Activated CD4-positive, alpha-beta memory T cell treated with anti-CD3 and anti-CD28 coated beads, Interleukin-2, amount 10 ng/mL, durations not matched to agents 7 days and 5 days (primary cell): ENCODE measurements around the gene PPP2R3B. TPM values are rescaled to one million over a fixed set of nuclear protein-coding genes. Genes with fewer than 3 reads are reported as not detected.
"Not testable (repeated sequence)": the region's sequence is repeated elsewhere in the genome, so short reads cannot be mapped to it uniquely, and the experiment has no call there.

Experiments used
- CTCF ChIA-PET: fragments of 350-600 bp; sonication (Branson Sonifier 250); formaldehyde crosslinking; loops from one replicate; lab custom pipeline; 2021; ENCODE audit warnings: antibody characterized with exemption, inconsistent platforms; lab: Charles Lee
- POLR2A ChIA-PET: fragments of 350-600 bp; sonication (Branson Sonifier 250); formaldehyde crosslinking; loops from one replicate; lab custom pipeline; 2021; ENCODE audit warnings: antibody characterized with exemption; lab: Charles Lee
- DNase-seq: peaks from one replicate; pipeline ENCODE4 v3.0.0-alpha.2; 2020
- H3K27ac Mint-ChIP-seq: one replicate; pipeline ENCODE4 v1.8.0; 2021; ENCODE audit warnings: mild to moderate bottlenecking, mixed read lengths
- H3K27me3 Mint-ChIP-seq: one replicate; pipeline ENCODE4 v1.8.0; 2021; ENCODE audit warnings: mixed read lengths
- H3K36me3 Mint-ChIP-seq: one replicate; pipeline ENCODE4 v1.8.0; 2021; ENCODE audit warnings: low read depth, mixed read lengths
- H3K4me1 Mint-ChIP-seq: one replicate; pipeline ENCODE4 v1.8.0; 2021; ENCODE audit warnings: mixed read lengths
- H3K4me3 Mint-ChIP-seq: one replicate; pipeline ENCODE4 v1.8.0; 2021; ENCODE audit warnings: mild to moderate bottlenecking, mixed read lengths
- H3K9me3 Mint-ChIP-seq: one replicate; pipeline ENCODE4 v1.8.0; 2021; ENCODE audit warnings: mixed read lengths
- total RNA-seq, 2 experiments: library from RNA; stranded (reverse); gene quantifications; one replicate each; pipeline ENCODE4 v1.2.3, GENCODE V29; 2021

Gene PPP2R3B
- total RNA-seq, 2 experiments from 2014 or later: 26.1 to 26.3 TPM

DNA sequence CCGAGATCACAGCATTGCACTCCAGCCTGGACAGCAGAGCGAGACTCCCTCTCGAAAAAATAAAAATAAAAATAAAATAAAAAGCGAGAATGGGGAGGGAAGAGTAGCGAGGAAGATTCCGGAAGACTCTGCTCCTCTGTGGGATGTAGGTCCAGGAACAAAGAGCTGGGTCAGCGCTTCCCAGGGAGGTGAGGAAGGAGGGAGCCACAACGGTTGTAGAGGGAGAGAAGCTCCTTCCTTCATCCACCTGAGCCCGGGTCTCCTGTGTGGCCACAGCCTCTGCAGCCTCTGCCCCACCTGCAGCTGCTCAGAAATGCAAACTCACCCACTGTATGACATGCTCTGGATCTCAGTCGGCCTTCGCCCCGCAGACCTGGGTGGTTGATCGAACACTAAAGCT lies 3.8 kb upstream of the PPP2R3B start:
- ChIA-PET POLR2A (no interaction called here), CTCF (no interaction called here)
- DNase-seq: no peak
- Mint-ChIP-seq H3K27me3 (no peaks in the 10 kb centered on the region), H3K9me3 (no peaks in the 10 kb centered on the region), H3K36me3 (peaks cover 6% of the 10 kb centered on the region), H3K4me3 (no peak overlapping the region), H3K27ac (no peak overlapping the region), H3K4me1 (peaks cover 12% of the 10 kb centered on the region)

DNA sequence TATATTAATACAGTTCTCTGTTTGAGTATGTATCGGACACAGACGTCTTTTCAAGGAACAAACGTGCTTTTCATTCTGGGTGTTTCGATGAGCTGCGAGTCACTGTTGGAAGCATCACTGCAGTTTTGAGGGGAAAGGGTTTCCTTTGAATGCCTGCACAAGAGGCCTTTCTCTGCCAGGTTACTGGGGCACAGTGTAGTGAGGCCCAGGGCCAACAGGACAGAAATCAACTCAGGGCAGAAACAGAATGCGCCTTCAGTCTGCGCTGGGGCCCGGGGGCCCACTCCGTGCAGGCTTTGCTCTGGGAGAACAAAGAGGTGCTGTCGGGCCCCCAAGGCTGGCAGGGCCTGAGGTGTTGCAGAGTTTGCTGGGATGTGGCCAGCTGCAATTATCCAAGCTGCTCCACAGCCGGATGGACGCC lies 2.3 kb upstream of the PPP2R3B start:
- H3K4me1 Mint-ChIP-seq: peaks cover 13% of the 10 kb centered on the region
- H3K27me3 Mint-ChIP-seq: no peaks in the 10 kb centered on the region
- ChIA-PET CTCF (no interaction called here), POLR2A (no interaction called here)
- peaks cover 6% of the 10 kb centered on the region for H3K36me3 Mint-ChIP-seq
- DNase-seq: no peak
- H3K9me3 Mint-ChIP-seq: no peaks in the 10 kb centered on the region
- H3K27ac Mint-ChIP-seq: no peak overlapping the region
- H3K4me3 Mint-ChIP-seq: peak overlapping the region; percentile 32

DNA sequence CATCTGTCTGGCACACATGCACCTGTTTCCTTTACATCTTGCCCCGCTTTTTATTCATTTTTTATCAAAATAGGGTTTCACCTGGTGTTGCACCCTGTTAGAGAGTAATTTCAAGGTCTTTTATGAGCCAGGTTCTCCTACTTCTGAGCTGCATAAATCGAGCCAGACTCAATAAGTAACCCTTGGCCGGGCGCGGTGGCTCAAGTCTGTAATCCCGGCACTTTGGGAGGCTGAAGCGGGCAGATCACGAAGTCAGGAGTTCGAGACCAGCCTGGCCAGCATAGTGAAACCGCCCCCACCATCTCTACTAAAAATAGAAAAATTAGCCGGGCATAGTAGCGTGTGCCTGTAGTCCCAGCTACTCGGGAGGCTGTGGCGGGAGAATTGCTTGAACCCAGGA lies 1.0 kb upstream of the PPP2R3B start:
- CTCF ChIA-PET: no interaction called here
- peak overlapping the region; percentile 93 for H3K27ac Mint-ChIP-seq
- peaks cover 6% of the 10 kb centered on the region for H3K36me3 Mint-ChIP-seq
- peaks cover 13% of the 10 kb centered on the region for H3K4me1 Mint-ChIP-seq
- H3K27me3 Mint-ChIP-seq: no peaks in the 10 kb centered on the region
- no peaks in the 10 kb centered on the region for H3K9me3 Mint-ChIP-seq
- POLR2A ChIA-PET: no interaction called here
- no peak for DNase-seq
- peak overlapping the region; percentile 83 for H3K4me3 Mint-ChIP-seq

DNA sequence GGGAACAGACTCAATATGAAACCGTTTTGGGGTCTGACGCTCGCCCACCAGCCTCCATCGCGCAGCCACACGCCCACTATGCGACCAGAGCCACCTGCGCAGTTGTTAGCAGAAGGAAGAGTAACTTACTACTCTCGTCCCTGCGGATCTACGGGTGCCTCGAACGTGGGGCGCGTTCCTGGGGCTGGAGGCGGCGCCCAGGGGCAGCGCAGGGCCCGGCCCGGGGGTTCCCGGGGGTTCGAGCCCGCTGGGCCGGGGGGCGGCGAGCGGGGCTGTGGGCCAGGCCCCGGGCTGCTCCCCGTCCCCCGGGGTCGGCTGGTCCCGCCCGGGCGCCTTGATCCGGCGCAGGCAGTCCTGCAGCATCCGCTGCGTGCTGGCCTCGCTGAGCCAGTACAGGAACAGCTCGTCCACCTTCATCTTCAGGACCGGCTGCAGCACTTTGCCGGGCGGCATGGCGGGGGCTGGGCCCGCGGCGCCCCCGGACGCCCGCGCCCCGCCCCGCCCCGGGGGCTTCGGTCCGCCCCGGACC lies 404 bp downstream of the PPP2R3B start:
- CTCF ChIA-PET: no interaction called here
- no peaks in the 10 kb centered on the region for H3K27me3 Mint-ChIP-seq
- POLR2A ChIA-PET: no interaction called here
- H3K27ac Mint-ChIP-seq: no peak overlapping the region
- DNase-seq: peak; percentile 32
- no peaks in the 10 kb centered on the region for H3K9me3 Mint-ChIP-seq
- H3K36me3 Mint-ChIP-seq: peaks cover 6% of the 10 kb centered on the region
- H3K4me1 Mint-ChIP-seq: peaks cover 13% of the 10 kb centered on the region
- peak overlapping the region; percentile 61 for H3K4me3 Mint-ChIP-seq

- H3K27me3 Mint-ChIP-seq, H3K9me3 Mint-ChIP-seq, H3K36me3 Mint-ChIP-seq, POLR2A ChIA-PET, CTCF ChIA-PET, DNase-seq, H3K27ac Mint-ChIP-seq: not testable (repeated sequence)
- Mint-ChIP-seq H3K4me1 (peaks cover 13% of the 10 kb centered on the region), H3K4me3 (peak overlapping the region; percentile 61)
Observed at GRCh38 chrX:385736-386135, 971 bp downstream of the PPP2R3B start.

DNA sequence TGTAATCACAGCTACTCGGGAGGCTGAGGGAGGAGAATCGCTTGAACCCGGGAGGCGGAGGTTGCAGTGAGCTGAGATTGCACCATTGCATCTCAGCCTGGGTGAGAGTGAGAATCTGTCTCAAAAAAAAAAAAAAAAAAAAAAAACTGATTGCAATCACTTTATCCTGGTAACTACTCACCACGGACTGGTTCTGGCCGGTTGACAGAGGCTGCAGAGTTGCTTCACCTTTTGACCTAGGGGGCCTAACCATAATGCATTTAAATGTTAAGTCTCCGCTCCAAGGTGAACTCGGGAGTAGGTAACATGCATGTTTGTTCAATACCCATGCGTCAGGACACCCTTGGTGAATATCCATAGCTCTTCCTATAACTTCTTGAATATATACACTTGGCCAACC lies 1.8 kb downstream of the PPP2R3B start:
- CTCF ChIA-PET: no interaction called here
- POLR2A ChIA-PET: no interaction called here
- Mint-ChIP-seq H3K9me3 (no peaks in the 10 kb centered on the region), H3K36me3 (peaks cover 6% of the 10 kb centered on the region), H3K4me1 (peaks cover 13% of the 10 kb centered on the region), H3K27me3 (no peaks in the 10 kb centered on the region), H3K4me3 (no peak overlapping the region), H3K27ac (no peak overlapping the region)
- DNase-seq: no peak

DNA sequence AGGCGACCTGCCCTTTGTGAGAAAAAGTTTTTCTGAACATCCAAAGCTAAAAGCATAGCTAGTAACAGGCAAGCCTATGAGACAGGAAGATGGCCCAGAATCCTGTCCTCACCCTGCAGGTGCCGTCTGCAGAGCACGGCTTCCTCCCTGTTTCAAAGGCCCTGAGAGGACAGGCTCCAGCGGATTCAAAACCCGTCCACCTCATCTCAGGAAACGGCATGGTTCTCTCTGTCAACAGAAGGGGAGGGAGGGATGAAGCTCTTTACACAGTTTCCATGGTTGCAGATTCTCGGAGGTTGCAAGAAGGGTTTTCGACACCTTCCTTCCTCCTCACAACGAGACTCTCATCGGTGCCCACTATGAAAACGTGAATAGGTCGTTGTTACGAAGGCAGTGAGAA lies 8.3 kb downstream of the PPP2R3B start:
- DNase-seq: no peak
- no peaks in the 10 kb centered on the region for H3K36me3 Mint-ChIP-seq
- H3K27me3 Mint-ChIP-seq: peaks cover 18% of the 10 kb centered on the region
- CTCF ChIA-PET: no interaction called here
- no peaks in the 10 kb centered on the region for H3K9me3 Mint-ChIP-seq
- H3K4me1 Mint-ChIP-seq: peaks cover 20% of the 10 kb centered on the region
- no peak overlapping the region for H3K4me3 Mint-ChIP-seq
- peak overlapping the region; percentile 36 for H3K27ac Mint-ChIP-seq
- POLR2A ChIA-PET: no interaction called here

DNA sequence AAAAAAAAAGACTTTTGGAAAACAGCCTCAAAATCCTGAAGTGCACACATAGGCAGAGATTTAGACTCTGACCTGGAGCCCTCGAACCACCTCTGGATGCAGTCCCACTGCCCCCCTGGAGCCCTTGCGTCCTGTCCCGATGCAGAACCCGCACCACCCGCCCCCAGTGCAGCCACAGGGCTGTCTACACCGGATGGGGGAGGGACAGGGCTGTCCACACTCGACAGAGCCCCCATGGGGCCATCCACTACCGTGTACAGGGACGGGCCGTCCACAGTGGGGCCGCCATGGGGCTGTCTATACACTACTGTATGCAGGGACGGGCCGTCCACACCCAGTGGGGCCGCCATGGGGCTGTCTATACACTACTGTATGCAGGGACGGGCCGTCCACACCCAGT lies 10.5 kb downstream of the PPP2R3B start:
- peaks cover 27% of the 10 kb centered on the region for H3K4me1 Mint-ChIP-seq
- H3K27me3 Mint-ChIP-seq: peaks cover 36% of the 10 kb centered on the region
- DNase-seq, H3K27ac Mint-ChIP-seq, H3K9me3 Mint-ChIP-seq, CTCF ChIA-PET, H3K36me3 Mint-ChIP-seq, POLR2A ChIA-PET, H3K4me3 Mint-ChIP-seq: not testable (repeated sequence)

DNA sequence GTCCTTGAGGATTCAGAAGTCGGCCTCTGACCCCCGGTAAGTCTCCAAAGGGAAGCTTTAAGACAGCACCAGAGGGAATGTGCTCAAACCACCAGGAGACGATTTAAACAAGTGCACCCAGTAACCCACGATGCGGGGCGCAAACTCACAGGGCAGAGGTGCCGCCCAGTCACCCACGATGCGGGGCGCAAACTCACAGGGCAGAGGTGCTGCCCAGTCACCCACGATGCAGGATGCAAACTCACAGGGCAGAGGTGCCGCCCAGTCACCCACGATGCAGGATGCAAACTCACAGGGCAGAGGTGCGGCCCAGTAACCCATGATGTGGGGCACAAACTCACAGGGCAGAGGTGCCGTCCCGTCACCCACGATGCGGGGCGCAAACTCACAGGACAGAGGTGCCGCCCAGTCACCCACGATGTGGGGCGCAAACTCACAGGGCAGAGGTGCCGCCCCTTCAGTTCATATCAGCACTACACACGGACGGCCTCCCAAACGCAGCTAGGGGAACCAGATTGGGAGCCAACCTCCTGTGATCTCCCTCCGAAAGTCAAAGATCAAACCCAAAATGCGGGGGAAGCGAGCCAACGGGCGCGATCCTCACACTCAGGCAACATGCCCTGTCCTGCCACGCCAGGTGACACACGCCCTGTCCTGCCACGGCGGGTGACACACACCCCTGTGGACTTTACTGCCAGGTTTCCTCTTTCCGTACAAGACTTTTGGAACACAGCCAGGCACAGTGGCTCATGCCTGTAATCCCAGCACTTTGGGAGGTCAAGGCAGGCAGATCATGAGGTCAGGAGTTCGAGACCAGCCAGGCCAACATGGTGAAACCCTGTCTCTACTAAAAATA lies 11.3 kb downstream of the PPP2R3B start:
- ChIA-PET CTCF (no interaction called here), POLR2A (no interaction called here)
- no peak for DNase-seq
- H3K4me3 Mint-ChIP-seq: no peak overlapping the region
- H3K9me3 Mint-ChIP-seq: no peaks in the 10 kb centered on the region
- peaks cover 44% of the 10 kb centered on the region for H3K27me3 Mint-ChIP-seq
- no peaks in the 10 kb centered on the region for H3K36me3 Mint-ChIP-seq
- H3K27ac Mint-ChIP-seq: no peak overlapping the region
- peaks cover 27% of the 10 kb centered on the region for H3K4me1 Mint-ChIP-seq

DNA sequence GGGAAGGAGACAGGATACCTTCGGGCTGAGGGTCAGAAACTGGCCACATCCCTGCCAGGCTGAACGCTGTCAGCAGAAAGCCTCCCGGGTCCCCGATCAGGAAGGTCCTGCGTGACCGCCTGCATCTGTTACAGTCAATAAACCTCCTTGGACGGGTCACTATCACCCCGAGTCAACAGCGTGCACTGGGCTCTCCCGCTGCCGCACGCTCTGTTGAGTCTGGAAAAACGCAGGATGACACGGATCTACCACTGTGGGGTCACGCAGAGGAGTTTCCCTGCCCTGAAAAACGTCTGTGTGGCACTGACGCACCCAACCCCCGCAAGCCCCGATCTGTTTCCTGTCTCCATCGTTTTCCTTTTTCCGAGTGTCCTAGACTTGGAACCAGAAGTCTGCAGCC lies 12.1 kb downstream of the PPP2R3B start:
- H3K36me3 Mint-ChIP-seq: no peaks in the 10 kb centered on the region
- POLR2A ChIA-PET: no interaction called here
- no peaks in the 10 kb centered on the region for H3K9me3 Mint-ChIP-seq
- no peak overlapping the region for H3K27ac Mint-ChIP-seq
- CTCF ChIA-PET: no interaction called here
- peaks cover 44% of the 10 kb centered on the region for H3K27me3 Mint-ChIP-seq
- H3K4me1 Mint-ChIP-seq: peaks cover 27% of the 10 kb centered on the region
- no peak for DNase-seq
- peak overlapping the region; percentile 43 for H3K4me3 Mint-ChIP-seq

DNA sequence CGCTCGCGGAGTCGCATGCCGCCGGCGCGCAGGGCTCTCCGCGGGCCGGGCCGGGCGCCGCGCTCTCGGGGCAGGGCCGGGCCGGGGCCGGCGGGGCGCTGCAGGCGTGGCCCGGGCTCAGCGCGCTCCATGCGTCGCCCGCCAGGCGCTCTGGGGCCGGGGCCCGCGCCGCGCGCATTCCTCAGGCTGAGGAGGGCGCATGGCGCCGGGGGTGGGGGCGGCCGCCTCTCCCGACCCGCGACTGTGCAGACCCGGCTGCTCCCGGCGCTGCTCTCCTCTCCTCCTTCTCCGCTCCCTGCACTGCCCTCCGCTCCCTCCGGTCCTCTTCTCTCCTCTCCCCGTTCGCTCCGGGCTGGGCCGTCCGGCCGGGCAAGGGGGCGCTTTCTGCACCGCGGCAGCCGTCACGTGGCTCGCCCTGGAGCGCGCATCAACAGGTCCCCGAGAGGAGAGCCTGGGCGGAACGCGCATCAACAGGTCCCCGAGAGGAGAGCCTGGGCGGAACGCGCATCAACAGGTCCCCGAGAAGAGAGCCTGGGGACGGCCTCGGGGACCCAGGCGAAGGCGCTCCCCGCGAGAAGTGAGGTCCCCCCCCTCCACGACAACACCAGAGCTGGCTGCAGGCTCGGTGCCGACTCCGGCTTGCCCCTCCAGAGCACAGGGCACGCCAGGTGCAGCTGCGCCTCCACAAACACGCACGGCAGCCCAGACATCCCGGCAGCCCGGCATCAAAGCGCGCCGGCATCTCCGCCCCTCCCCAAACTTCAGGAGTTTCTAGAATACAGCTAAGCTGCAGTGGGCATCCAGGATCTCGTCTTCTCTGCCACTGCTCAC lies 12.9 kb downstream of the PPP2R3B start:
- no peaks in the 10 kb centered on the region for H3K9me3 Mint-ChIP-seq
- H3K36me3 Mint-ChIP-seq: no peaks in the 10 kb centered on the region
- no peak overlapping the region for H3K27ac Mint-ChIP-seq

GRCh38 chrX:372856-373640 lies 13.7 kb downstream of the PPP2R3B start:
- H3K27me3 Mint-ChIP-seq: peaks cover 44% of the 10 kb centered on the region
- POLR2A ChIA-PET: no interaction called here
- H3K4me3 Mint-ChIP-seq: peak overlapping the region; percentile 35
- H3K4me1 Mint-ChIP-seq: peaks cover 21% of the 10 kb centered on the region
- no peak for DNase-seq
- no peak overlapping the region for H3K27ac Mint-ChIP-seq
- no peaks in the 10 kb centered on the region for H3K36me3 Mint-ChIP-seq
- H3K9me3 Mint-ChIP-seq: no peaks in the 10 kb centered on the region
- CTCF ChIA-PET: no interaction called here

More for the DNA sequence above, 12.9 kb downstream of the PPP2R3B start:
- POLR2A ChIA-PET: no interaction called here
- CTCF ChIA-PET: no interaction called here
- H3K4me1 Mint-ChIP-seq: peaks cover 27% of the 10 kb centered on the region
- peaks cover 44% of the 10 kb centered on the region for H3K27me3 Mint-ChIP-seq
- H3K4me3 Mint-ChIP-seq: peak overlapping the region; percentile 50
- no peak for DNase-seq

- Mint-ChIP-seq H3K27me3 (peaks cover 44% of the 10 kb centered on the region), H3K4me1 (peaks cover 20% of the 10 kb centered on the region), H3K27ac (no peak overlapping the region), H3K4me3 (no peak overlapping the region), H3K9me3 (no peaks in the 10 kb centered on the region), H3K36me3 (no peaks in the 10 kb centered on the region)
- DNase-seq: no peak
- ChIA-PET POLR2A (no interaction called here), CTCF (no interaction called here)
Observed at GRCh38 chrX:371907-372306, 14.8 kb downstream of the PPP2R3B start.
